DND-41 (cell line): ENCODE results near the gene SLC41A3.

Experiments
- CTCF ChIP-seq: IDR thresholded peaks from 2 replicates; pipeline ENCODE4 v1.5.1; 2012; ENCODE audit warnings: borderline replicate concordance, low read length, moderate library complexity, mild to moderate bottlenecking; ENCODE audit not compliant: poor library complexity, severe bottlenecking; ENCODE audit errors: extremely low read depth
- EZH2 ChIP-seq: IDR thresholded peaks from 3 replicates; pipeline ENCODE4 v1.6.1; 2012; ENCODE audit warnings: borderline replicate concordance, low read depth, mild to moderate bottlenecking, moderate library complexity, low read length, inconsistent platforms; ENCODE audit not compliant: severe bottlenecking

GRCh38 chr3:126117212-126117611, 33.3 kb upstream of the SLC41A3 start:
- TF ChIP-seq CTCF = no peak
- TF ChIP-seq EZH2 = no peak
